Hematopoietic multipotent progenitor cell treated with erythropoietin and hydrocortisone succinate and interleukin-3 and kit ligand, for 15 days (in vitro differentiated cells): ENCODE measurements around the gene FMN1.
"Not testable (repeated sequence)": the region's sequence is repeated elsewhere in the genome, so short reads cannot be mapped to it uniquely, and the experiment has no call there.

Experiments
- DNase-seq: peaks from one replicate; pipeline ENCODE4 v3.0.0-alpha.2; 2015; ENCODE audit warnings: low spot score

Gene FMN1

DNA sequence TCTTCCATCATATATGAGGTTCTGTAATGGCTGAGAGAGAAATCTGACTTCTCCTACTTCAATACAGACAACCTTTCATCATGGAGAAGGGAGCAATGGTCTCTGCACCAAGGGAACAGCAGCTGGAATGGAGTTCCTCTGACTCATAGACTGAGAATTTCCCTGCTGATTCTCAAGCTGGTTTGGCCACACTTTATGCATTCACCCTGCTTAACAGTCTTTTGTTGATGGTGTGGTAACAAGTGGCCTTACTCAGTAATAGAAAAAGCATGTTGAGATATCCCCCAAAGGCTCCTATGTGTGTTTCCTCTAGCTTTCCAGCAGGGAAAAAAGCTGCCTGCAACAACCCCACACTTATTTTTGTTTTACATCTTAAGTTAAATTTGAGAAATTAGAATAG lies 338.6 kb downstream of the FMN1 start:
- no peak for DNase-seq

DNA sequence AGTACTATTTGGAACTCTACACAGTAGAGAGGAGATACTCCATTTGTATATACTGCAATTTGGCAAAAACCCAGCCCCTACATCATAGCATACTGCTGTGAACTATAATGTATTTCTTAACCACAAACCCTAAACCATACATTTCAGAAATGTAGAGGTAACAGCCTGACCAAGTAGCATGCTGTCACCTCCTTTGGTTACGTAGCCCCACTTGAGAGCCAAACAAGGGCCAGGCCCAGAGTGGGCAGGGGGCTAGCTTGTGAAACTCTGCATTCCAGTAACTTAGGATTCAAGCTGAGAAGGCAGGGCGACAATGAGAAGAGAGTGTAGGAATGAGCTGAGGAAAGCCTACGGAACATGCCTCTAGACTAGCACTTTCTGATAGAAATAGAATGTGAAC lies 340.9 kb downstream of the FMN1 start:
- DNase-seq: no peak

DNA sequence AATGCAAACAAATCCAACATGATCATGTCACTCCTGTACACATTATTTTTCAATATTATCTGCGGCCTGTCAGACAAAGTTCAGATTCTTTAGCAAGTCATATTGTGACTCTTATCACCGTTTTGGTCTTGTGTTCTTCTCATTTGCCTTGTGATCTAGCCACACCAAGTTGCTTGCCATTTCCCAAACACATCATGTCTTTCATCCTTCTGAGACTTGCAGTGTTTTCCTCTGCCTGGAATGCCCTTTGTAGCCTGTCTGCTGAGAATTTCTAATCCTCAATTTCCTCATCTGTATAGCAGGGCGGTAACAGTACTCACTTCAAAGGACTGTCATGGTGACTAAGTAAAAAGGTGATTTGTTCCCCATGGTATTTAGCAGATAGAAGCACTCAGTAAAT lies 341.7 kb downstream of the FMN1 start:
- no peak for DNase-seq

DNA sequence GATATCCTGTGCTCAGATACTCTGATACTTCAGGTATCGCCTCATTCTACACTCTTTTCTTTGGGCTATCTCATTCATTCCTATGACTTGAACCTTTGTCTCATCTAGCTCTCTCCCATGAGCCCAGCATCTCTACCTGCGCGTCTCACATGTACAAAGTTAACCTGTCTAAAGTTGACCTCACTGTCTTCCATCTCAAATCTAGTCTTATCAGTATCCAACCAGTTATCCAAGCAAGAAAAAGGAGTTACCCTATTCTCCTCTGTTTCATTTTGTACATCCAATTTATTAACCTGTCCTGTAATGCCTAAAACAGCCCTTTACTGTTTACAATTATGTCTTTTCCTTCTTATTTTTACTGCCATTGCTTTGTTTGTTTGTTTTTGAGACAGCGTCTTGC lies 342.5 kb downstream of the FMN1 start:
- DNase-seq: no peak

DNA sequence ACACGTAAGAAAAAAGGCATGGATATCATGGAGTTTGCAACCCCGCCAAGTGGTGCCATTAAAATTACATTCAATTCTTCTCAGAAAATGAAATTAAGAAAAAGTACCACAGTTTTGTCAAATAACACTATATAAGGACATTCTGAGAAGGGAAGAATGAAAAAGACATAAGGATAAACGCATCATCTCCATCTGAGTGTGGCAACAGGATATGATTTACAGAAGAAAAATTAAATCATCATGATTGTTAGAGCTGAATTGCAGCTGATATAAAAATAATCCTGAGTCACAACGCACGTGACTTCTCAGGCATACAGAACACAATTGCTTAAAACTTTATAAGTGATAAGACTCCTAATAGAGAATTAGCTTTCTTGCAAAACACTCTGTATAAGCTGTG lies 342.9 kb downstream of the FMN1 start:
- no peak for DNase-seq

DNA sequence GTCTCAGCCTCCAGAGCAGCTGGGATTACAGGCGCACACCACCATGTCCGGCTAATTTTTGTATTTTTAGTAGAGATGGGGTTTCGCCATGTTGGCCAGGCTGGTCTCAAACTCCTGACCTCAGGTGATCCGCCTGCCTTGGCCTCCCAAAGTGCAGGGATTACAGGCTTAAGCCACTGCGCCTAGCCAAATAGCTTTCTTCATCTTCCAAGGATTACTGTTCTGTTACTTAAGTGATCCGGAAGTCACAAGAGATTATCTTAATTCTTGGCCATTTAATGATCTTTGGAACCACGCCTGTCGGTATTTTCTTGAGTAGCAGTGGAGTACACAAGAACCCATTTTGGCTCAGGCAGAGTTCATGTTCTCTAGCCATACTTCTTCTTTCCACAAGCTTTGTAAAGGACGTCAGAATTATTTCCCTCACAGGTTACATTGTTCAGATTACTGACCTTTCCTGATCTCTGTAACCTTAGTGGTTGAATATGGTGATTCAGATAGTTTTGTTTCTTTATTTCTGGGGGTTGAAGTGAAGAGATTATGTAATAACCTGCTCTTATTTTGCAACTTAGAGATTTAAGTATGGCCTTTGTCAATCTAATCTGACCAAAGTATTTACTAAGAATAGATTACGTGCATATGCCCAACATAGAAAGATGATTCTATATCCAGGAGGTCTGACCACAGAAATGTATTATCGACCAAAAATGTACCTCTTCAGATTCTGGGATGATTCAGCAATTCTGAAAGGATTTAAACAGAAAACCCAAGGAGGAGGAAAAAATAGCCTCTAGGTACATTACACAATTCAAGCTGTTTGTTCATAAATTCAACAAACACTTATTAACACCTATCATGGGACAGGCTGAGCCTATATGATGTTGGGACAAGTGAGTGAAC lies 344.5 kb downstream of the FMN1 start:
- DNase-seq: no peak

DNA sequence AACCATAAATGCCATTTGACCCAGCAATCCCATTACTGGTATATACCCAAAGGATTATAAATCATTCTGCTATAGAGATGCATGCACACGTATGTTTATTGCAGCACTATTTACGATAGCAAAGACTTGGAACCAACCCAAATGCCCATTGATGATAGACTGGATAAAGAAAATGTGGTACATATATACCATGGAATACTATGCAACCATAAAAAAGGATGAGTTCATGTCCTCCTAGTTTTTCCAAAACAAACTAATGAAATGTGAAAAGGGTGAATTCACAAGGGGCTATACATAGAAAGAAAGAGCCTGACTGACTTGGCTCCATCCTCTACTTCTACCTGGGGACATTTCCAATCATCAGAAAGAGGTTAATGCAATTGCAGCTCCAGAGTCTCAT lies 347.8 kb downstream of the FMN1 start:
- not testable (repeated sequence) for DNase-seq

DNA sequence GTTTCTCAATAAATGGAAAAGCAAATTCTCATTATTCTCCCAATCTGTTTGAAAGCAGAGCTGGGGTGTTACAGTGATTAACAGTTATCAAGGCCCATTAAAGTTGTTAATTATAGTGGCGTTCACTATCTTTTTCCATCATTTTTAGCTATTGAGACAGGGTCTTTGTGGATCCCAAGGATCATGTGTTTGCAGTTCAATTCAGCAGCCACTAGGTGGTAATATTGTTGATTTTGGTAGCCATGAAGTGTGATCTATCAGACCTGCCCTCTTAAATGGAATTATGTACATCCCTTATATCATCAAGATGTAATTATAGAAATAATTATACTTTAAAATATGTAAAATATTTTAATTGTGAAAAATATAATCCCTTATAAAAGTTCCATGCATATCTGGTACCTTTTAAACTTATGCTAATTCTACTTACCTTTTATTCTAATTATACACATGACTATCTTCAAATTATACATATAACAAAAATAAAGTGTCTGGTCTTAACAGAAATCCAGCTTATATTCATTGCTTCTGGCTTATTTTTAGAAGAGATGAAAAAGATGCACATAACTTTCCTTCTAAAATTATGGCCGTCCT lies 350.3 kb downstream of the FMN1 start:
- no peak for DNase-seq

DNA sequence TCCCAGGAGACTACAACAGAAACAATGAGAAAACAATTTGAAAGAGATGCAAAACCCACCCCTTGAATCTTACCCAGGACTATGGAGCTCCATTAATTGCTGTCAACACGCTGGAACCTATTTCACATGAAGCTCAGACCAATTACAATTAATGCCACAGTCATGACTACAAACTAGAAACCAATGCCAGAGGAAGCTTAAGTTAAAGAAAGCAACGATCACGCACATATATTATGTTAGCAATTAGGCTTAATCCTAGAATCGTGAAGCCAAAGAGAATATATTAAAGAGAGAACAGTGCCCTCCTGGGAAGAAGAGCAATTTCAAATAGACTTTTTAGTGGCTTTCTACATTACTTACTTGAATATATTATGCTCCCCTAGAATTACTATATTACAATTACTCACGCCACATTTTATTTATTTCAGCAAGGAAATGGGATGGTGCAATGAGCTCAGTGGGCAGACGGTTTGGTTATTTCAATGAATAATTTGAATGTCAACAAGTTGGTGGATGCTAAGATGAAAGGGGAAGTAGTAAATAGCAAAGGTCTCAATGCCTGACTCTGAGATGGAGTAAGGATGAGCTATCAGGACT lies 351.2 kb downstream of the FMN1 start:
- no peak for DNase-seq

DNA sequence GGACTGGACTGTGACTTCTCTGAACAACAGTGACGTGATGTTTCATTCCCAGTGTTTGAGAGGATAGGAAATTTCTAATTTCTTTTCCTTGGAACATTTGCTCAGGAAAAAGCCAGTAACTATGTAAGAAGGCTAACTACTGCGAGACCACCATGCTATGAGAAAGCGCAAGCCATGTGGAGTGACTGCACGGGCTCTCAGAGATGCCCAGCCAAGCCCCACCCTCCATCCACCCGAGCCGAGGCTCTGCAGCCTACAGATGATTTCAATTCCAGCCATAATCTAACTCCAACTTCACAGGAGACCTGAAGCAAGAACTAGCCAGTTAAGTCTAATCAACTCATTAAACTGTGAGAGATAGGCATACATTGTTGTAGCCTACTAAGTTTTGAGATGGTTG lies 352.4 kb downstream of the FMN1 start:
- DNase-seq: no peak

DNA sequence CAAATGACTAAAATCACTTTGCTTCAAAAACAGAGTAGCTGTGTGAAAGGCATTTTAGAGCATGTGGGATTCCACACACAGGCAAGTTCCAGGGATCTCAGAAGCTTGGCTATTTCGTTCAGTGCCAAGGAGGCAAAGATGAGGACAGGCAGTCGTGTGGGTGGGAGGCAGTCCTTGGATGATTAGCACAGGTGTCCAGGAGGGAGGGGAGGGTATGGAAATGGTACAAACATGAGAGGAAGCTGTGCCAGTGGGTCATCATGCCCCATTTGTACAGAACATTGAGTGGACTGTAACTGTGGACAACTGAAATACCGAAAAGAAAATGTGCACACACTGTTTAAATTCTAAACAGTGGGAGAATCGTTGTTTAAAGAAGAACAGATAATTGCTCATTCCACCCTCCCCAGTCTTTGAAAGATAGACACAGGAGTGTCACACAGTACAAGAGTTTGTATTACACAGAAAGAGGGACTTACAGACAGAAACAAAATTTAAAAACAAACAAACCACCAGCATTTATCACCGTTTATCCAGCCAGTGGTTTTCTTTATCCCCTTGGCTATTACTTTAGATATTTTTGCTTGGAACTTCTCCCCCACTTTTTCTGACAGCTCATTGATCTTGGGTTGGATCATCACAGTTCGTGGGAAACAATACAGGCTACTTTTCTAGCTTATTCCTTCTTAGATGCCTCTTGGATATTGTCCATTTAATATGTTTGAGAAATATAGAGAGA lies 353.8 kb downstream of the FMN1 start:
- DNase-seq: no peak

DNA sequence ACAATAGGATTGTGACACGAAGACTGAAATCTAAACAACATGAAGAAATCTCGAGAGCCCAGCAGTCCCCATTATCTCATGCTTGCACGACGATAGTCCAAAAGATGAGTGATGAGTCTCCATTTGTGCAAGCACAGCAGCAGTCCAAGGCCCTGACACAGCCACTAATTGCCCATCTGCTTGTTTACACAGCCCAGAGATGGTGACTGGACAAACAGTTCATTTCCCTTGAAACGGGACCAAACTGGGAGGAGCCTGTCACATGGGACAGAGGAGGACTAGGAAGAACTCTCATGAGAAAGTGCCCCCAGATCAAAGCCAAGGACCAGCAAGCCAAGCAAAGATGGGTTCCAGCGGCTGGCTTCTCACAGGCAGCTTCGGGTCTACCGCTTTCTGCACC lies 355.7 kb downstream of the FMN1 start:
- no peak for DNase-seq

DNA sequence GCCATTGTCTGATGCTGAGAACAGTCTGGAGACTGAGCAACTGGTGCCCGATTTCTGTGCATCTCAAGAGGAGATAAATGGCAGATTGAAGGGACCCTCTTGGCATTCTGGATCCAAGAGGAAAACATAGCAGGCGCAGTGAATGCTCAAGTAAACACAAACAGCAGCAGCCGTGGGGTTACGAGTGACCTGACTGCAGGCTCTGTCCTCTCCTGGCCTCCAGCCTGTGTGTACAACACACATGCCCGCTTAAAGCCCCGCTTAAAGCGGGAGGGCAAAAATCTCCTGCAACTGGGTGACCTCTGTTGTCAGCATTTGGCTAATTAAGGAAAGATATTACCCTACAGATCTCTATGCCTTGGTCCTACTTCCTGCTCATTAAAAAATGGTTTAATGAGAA lies 356.2 kb downstream of the FMN1 start:
- DNase-seq: no peak

DNA sequence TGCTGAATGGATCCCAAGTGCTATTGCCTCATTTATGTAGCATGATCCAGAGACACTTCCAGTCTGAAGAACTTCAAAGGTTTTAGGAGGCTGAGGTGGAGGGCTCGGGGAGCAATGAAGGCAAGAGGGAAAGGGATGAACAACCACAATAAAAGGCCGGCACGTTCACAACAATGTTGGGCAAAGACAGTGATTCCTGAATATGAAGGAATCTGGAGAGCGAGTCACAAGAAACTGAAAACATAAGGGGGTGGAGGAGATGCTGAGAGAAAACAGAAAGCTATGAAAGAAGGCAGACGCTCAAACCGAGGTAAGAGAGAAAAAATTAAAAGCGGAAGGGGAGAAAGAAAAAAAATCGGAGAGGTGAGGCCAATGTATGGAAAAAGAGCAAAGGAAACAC lies 356.6 kb downstream of the FMN1 start:
- no peak for DNase-seq

DNA sequence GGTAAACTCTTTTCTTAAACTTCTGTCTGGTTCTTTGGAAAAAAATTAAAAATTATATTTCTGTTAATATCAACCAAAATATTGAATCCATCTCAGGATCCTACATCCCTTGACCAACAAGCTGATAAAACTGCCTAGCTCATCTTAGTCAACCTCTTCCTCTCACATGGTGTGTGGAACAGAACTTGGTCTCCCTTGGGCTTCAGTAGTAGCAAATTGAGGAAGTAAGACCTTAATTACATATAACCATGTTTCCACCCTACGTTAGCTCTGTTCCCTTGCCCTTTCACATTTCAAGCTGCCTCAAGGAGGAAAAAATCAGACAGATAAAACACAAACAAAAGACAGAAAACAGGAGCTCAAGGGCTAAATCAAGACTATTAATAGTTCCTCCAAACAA lies 360.4 kb downstream of the FMN1 start:
- no peak for DNase-seq

DNA sequence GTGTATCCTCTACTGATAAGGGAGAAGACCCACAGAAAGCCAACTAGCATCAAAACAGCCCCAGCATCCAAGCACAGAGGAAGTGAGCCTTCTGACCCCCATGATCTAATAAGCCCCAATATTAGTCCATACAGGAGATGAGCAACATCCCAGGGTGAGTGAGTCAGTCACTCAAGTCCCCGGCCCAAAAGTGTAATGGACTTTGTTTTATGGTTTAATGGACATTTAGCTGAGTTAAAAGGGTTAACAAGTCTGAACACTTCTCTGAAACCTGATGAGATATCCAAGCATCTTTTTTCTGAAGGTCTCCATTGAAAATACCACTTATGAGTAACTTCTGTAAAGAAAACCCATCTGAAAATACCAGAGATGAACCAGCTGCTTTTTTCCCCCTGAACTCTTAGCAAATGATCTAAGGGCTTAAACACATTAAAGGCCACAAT lies 361.1 kb downstream of the FMN1 start:
- DNase-seq: no peak

DNA sequence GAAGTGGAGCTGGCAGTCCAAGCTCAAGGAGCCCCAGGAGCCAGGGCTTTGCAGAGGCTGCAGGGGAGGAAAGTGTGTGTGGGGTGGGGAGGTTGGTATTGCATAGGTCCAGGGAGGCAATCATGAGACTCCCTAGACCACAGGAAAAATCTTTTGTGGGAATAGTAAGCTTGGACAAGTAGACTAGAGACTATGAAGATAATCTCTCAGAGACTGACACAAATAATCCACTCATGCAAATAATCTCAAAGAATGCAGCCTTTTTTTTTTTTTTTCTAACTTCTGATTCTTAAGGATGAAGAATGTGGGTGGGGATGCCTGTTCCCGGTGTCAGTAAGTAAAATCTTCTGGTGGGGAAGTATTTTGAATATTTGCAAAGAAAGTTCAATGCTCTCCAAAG lies 363.0 kb downstream of the FMN1 start:
- DNase-seq: no peak

DNA sequence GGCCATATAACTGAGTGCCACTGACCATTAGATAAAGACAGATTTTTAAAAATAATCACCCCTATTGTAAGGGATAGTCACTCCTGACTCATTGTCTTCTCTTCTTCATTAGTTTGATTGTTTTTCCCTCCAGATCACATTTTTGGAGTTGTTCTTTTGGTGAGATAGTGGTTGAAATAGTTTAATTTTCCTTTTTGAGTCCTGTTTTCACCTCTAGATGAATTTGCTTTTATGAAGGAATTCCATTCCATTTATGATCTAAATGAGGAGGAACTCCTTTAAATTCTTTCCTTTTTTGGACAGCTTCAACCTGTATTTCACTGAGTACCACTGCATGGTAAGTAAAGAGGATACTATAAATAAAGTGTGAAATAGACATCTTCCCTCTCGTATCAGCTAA lies 364.3 kb downstream of the FMN1 start:
- DNase-seq: no peak

DNA sequence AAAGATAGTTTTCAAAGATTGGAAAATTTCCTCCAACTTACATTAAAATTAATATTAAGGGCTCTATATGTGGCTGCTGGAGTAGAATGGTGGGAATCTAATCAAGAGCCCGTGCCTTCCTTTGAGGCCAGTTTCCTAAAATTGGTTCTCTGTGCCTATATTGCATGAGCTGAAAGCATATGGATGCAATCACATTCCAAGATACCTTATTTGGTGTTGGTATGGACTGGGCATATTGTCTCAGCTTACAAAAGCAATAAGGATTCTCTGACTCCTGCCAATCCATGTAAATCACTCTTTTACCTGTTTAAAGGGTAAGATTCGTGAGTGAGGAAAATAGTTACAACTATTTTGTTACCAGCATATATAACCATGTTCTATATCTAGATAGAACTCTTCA lies 365.1 kb downstream of the FMN1 start:
- DNase-seq: no peak

DNA sequence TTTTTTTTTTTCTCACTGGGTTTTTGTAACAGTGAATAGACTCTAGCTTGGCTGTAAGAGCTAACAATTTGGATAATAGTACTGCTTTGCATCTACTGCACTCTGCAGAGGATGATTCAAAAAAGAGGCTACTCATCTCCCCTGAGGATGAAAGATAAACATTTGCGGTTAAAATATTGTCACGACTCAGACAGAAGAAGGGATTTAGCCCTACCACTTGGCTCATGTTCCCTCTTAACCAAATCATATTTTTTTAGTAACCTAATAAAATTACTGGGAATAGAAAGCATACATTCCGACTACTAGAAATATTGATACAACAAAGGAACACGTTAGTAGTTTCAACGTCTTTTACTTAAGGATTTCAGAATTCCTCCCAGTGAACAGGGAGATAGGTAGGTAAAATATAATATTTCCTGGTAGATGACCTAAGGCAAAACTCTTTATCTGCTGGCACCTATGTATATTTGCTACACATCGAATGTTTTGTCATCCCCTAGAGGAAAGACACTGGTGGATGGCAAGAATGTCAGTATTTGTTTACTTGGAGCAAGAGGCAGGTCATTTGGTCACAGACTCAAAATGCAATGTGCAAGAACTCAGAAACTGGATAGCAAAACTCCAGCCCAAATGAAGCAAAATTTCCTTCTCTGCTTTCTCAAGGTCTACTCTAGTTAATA lies 365.9 kb downstream of the FMN1 start:
- DNase-seq: no peak

DNA sequence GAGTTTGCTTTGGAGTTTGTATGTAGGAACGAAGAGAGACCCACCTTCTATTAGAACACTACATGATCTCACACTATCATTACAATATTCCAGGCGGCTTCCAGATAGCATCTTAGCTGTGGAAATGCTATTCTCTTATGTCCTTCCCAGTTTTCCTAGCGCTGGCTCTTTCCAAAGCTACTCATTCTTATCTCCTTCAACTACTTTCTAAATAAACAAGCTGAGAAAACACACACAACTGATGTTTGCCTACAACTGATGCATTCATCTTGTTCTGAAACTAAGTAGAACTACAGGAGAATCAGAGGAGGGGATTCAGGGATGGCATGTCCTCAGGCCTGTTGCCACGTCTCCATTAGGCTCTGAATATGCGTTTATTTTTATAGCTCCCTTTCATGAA lies 367.8 kb downstream of the FMN1 start:
- no peak for DNase-seq

DNA sequence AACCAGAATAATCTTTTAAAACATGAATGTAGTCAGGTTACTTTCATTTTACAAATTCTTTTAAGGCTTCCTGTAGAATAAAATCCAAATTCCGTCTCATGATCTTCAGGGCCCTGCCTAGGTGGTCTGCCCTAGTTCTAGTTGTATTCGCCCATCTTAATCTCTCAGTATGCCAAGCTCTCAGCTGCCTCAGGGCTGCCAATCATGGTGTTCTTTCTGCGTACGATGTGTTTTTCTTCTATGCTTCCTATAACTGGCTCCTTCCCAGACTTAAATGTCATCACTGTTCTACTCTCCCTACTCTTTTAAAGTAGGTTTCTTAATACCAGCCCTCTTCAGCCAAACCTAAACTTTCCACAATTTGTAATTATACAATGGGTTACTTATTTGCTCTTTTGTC lies 369.3 kb downstream of the FMN1 start:
- no peak for DNase-seq
